ENCODE data around the gene CSPG5. TPM values are rescaled to one million over a fixed set of nuclear protein-coding genes. Genes with fewer than 3 reads are reported as not detected.

CSPG5 gene
- total and polyA plus RNA-seq, 8 donors = 0.80 to 19.2 (median 1.2) TPM

- Histone ChIP-seq H3K4me3 (no peak overlapping the region), H3K27ac (no peak overlapping the region), H3K4me1 (peaks cover 0 to 4% of the 10 kb centered on the region in 2 donors), H3K36me3 (peaks cover 0 to 53% of the 10 kb centered on the region in 2 donors), H3K27me3 (no peaks in the 10 kb centered on the region), H3K9me3 (no peaks in the 10 kb centered on the region)
- intact Hi-C loops (cut with DNase I) = no loop called here
- TF ChIP-seq CTCF (IDR thresholded peaks at IDR 0.05) = no peak
- ATAC-seq (no peak), DNase-seq (no peak)
Measured at GRCh38 chr3:47614788-47615187, 36.1 kb upstream of the CSPG5 start.

- no peak for TF ChIP-seq CTCF (IDR thresholded peaks at IDR 0.05)
- H3K27ac ChIP-seq = no peak overlapping the region
- H3K36me3 ChIP-seq = peaks cover 3 to 53% of the 10 kb centered on the region in 2 donors
- DNase-seq (no peak), ATAC-seq (no peak)
- peaks cover 0 to 4% of the 10 kb centered on the region in 2 donors for H3K4me1 ChIP-seq
- no peak overlapping the region for H3K4me3 ChIP-seq
- H3K9me3 ChIP-seq = no peaks in the 10 kb centered on the region
- intact Hi-C loops (cut with DNase I) = no loop called here
- H3K27me3 ChIP-seq = no peaks in the 10 kb centered on the region
Measured at GRCh38 chr3:47613722-47614121, 35.1 kb upstream of the CSPG5 start.

GRCh38 chr3:47612879-47613278 lies 34.2 kb upstream of the CSPG5 start:
- Histone ChIP-seq H3K9me3 (no peaks in the 10 kb centered on the region), H3K27me3 (no peaks in the 10 kb centered on the region), H3K4me1 (peaks cover 0 to 4% of the 10 kb centered on the region in 2 donors), H3K36me3 (peaks cover 3 to 52% of the 10 kb centered on the region in 2 donors), H3K4me3 (no peak overlapping the region), H3K27ac (no peak overlapping the region)
- TF ChIP-seq CTCF (IDR thresholded peaks at IDR 0.05) = no peak
- ATAC-seq (no peak), DNase-seq (no peak)
- intact Hi-C loops (cut with DNase I) = no loop called here

GRCh38 chr3:47612178-47612577 lies 33.5 kb upstream of the CSPG5 start:
- H3K27ac ChIP-seq = no peak overlapping the region
- ATAC-seq (peak; percentile 91), DNase-seq (peak in 2 of 4 donors; percentile 40 to 77)
- H3K9me3 ChIP-seq = no peaks in the 10 kb centered on the region
- peaks cover 0 to 4% of the 10 kb centered on the region in 2 donors for H3K4me1 ChIP-seq
- H3K36me3 ChIP-seq = peaks cover 3 to 50% of the 10 kb centered on the region in 2 donors
- no peaks in the 10 kb centered on the region for H3K27me3 ChIP-seq
- H3K4me3 ChIP-seq = no peak overlapping the region
- TF ChIP-seq CTCF (IDR thresholded peaks at IDR 0.05) = no peak
- intact Hi-C loops (cut with DNase I) = no loop called here

- Histone ChIP-seq H3K36me3 (peaks cover 3 to 55% of the 10 kb centered on the region in 2 donors), H3K27me3 (no peaks in the 10 kb centered on the region), H3K27ac (no peak overlapping the region), H3K9me3 (no peaks in the 10 kb centered on the region), H3K4me3 (no peak overlapping the region), H3K4me1 (peaks cover 0 to 4% of the 10 kb centered on the region in 2 donors)
- DNase-seq (no peak), ATAC-seq (no peak)
- TF ChIP-seq CTCF (IDR thresholded peaks at IDR 0.05) = no peak
- intact Hi-C loops (cut with DNase I) = no loop called here
Measured at GRCh38 chr3:47611576-47611975, 32.9 kb upstream of the CSPG5 start.

Data from left lung (tissue), 10 donors.